Liver (tissue), 9 donors: ENCODE results near the gene OGFR. TPM values are rescaled to one million over a fixed set of nuclear protein-coding genes. Genes with fewer than 3 reads are reported as not detected.

ENCODE experiments used
- DNase-seq: peaks from one replicate; pipeline ENCODE4 v3.0.0-alpha.2; 2017; ENCODE audit warnings: low spot score
- H3K27ac ChIP-seq, 2 donors: one replicate each; pipeline ENCODE4 v1.7.0; 2013; ENCODE audit warnings: inconsistent platforms in 2 of 2, low read length in 2 of 2, control low read depth in 1 of 2, low read depth in 1 of 2, mild to moderate bottlenecking in 1 of 2
- H3K27me3 ChIP-seq, 4 donors: one replicate each; pipeline versions ENCODE4 v1.6.1 to v1.7.0; 2013; ENCODE audit warnings: low read length in 3 of 4, inconsistent platforms in 1 of 4, mild to moderate bottlenecking in 1 of 4, moderate library complexity in 1 of 4; ENCODE audit not compliant: control insufficient read depth in 4 of 4, insufficient read depth in 4 of 4
- H3K36me3 ChIP-seq, 4 donors: one replicate each; pipeline versions ENCODE4 v1.6.1 to v1.7.0; 2013; ENCODE audit warnings: low read length in 3 of 4, mild to moderate bottlenecking in 3 of 4, low read depth in 1 of 4, moderate library complexity in 1 of 4; ENCODE audit not compliant: control insufficient read depth in 4 of 4, insufficient read depth in 3 of 4
- H3K4me1 ChIP-seq, 4 donors: one replicate each; pipeline versions ENCODE4 v1.6.1 to v1.7.0; 2013; ENCODE audit warnings: low read length in 3 of 4, mild to moderate bottlenecking in 3 of 4, moderate library complexity in 1 of 4; ENCODE audit not compliant: control insufficient read depth in 4 of 4, insufficient read depth in 4 of 4
- H3K4me3 ChIP-seq, 3 donors: one replicate each; pipeline versions ENCODE4 v1.6.1 to v1.7.0; 2013; ENCODE audit warnings: low read length in 3 of 3, control low read depth in 1 of 3, low read depth in 1 of 3, mild to moderate bottlenecking in 1 of 3
- H3K9ac ChIP-seq, 2 donors: one replicate each; pipeline ENCODE4 v1.7.0; 2013; ENCODE audit warnings: low read length in 2 of 2, mild to moderate bottlenecking in 2 of 2, moderate library complexity in 2 of 2, control low read depth in 1 of 2, low read depth in 1 of 2
- H3K9me3 ChIP-seq, 4 donors: one replicate each; pipeline versions ENCODE4 v1.6.1 to v1.7.0; 2013; ENCODE audit warnings: low read length in 3 of 4; ENCODE audit not compliant: control insufficient read depth in 4 of 4
- ATF3 ChIP-seq: IDR thresholded peaks from 2 replicates; pipeline ENCODE4 v1.6.1; 2016; ENCODE audit warnings: antibody characterized with exemption
- EGR1 ChIP-seq, 2 donors: IDR thresholded peaks; 2 replicates each; pipeline ENCODE4 v1.6.1; 2016 to 2018; ENCODE audit warnings: antibody characterized with exemption in 2 of 2, low read depth in 2 of 2
- FOXA1 ChIP-seq: IDR thresholded peaks from 2 replicates; pipeline ENCODE4 v1.6.1; 2016; ENCODE audit warnings: antibody characterized with exemption
- FOXA2 ChIP-seq: IDR thresholded peaks from 2 replicates; pipeline ENCODE4 v1.6.1; 2016; ENCODE audit warnings: antibody characterized with exemption
- GABPA ChIP-seq, 2 donors: IDR thresholded peaks in 1 of 2; conservative IDR thresholded peaks in 1 of 2; 2 replicates each; pipeline ENCODE4 v1.6.1; 2016; ENCODE audit warnings: antibody characterized with exemption in 2 of 2, mild to moderate bottlenecking in 1 of 2, moderate library complexity in 1 of 2
- HNF4A ChIP-seq, 2 donors: conservative IDR thresholded peaks; 2 replicates each; pipeline ENCODE4 v1.6.1; 2016; ENCODE audit warnings: antibody characterized with exemption in 2 of 2, mild to moderate bottlenecking in 2 of 2
- HNF4G ChIP-seq: IDR thresholded peaks from 2 replicates; pipeline ENCODE4 v1.6.1; 2016; ENCODE audit warnings: antibody characterized with exemption
- JUND ChIP-seq, 2 donors: IDR thresholded peaks; 2 replicates each; pipeline ENCODE4 v1.6.1; 2016; ENCODE audit warnings: antibody characterized with exemption in 2 of 2
- NR2F2 ChIP-seq: IDR thresholded peaks from 2 replicates; pipeline ENCODE4 v1.6.1; 2016; ENCODE audit warnings: antibody characterized with exemption
- RAD21 ChIP-seq, 2 donors: IDR thresholded peaks; 2 replicates each; pipeline ENCODE4 v1.6.1; 2016; ENCODE audit warnings: antibody characterized with exemption in 2 of 2, mild to moderate bottlenecking in 2 of 2
- RXRA ChIP-seq, 2 donors: IDR thresholded peaks; 2 replicates each; pipeline ENCODE4 v1.6.1; 2017 to 2018; ENCODE audit warnings: antibody characterized with exemption in 2 of 2, mild to moderate bottlenecking in 1 of 2
- SP1 ChIP-seq: IDR thresholded peaks from 2 replicates; pipeline ENCODE4 v1.6.1; 2018; ENCODE audit warnings: antibody characterized with exemption, mild to moderate bottlenecking
- TAF1 ChIP-seq: conservative IDR thresholded peaks from 2 replicates; pipeline ENCODE4 v1.6.1; 2016; ENCODE audit warnings: antibody characterized with exemption, mild to moderate bottlenecking
- YY1 ChIP-seq: IDR thresholded peaks from 2 replicates; pipeline ENCODE4 v1.6.1; 2016; ENCODE audit warnings: antibody characterized with exemption, mild to moderate bottlenecking
- WGBS: extraction: QIAGEN DNeasy Blood & Tissue Kit; methylation state at CpG from one replicate; pipeline ENCODE4 v1.1.7; 2013; 5-methylcytosine and 5-hydroxymethylcytosine counted together
- polyA plus RNA-seq, 2 donors: library from polyadenylated mRNA; stranded (reverse) in 1 of 2; unstranded in 1 of 2; fragments of 200-250 nt in 1 of 2; fragments of >200 nt in 1 of 2; fragmentation: Nextera tagmentation in 1 of 2; extraction: Ambion mirVana in 1 of 2; gene quantifications; one replicate each; pipeline versions ENCODE4 v1.2.1 to v1.2.3, GENCODE V29; 2013 to 2015
- total RNA-seq, 2 donors: library from RNA; depleted of rRNA; stranded (reverse); fragments of >200 nt; gene quantifications; one replicate each; pipeline ENCODE4 v1.2.3, GENCODE V29; 2014
- TF ChIP-seq, protein P1 (sequence below): IDR thresholded peaks from 2 replicates; pipeline ENCODE4 v1.6.1; 2016; ENCODE audit warnings: antibody characterized with exemption, mild to moderate bottlenecking
- TF ChIP-seq, protein P2 (sequence below): IDR thresholded peaks from 2 replicates; pipeline ENCODE4 v1.6.1; 2016; ENCODE audit warnings: antibody characterized with exemption
- TF ChIP-seq, protein P3 (sequence below): IDR thresholded peaks from 2 replicates; pipeline ENCODE4 v1.6.1; 2016; ENCODE audit warnings: antibody characterized with exemption
- donor health status: healthy.
- donor health status: healthy.
- donor health status: healthy.
- donor health status: healthy.
- donor health status: healthy.

Gene OGFR
- total and polyA plus RNA-seq, 4 donors = 5.9 to 59.4 (median 29.4) TPM

GRCh38 chr20:62839261-62839660 is 34.6 kb downstream of the OGFR start:
- Histone ChIP-seq H3K27me3 (no peaks in the 10 kb centered on the region), H3K4me1 (peaks cover 0 to 15% (median 8%) of the 10 kb centered on the region in 4 donors), H3K36me3 (peaks cover 0 to 3% (median 0%) of the 10 kb centered on the region in 4 donors), H3K4me3 (no peak overlapping the region), H3K9me3 (no peaks in the 10 kb centered on the region), H3K27ac (no peak overlapping the region), H3K9ac (no peak overlapping the region)
- 90% methylated on average over 8 of the region's 8 CpGs for WGBS
- no peak for DNase-seq
- TF ChIP-seq, protein P1, sequence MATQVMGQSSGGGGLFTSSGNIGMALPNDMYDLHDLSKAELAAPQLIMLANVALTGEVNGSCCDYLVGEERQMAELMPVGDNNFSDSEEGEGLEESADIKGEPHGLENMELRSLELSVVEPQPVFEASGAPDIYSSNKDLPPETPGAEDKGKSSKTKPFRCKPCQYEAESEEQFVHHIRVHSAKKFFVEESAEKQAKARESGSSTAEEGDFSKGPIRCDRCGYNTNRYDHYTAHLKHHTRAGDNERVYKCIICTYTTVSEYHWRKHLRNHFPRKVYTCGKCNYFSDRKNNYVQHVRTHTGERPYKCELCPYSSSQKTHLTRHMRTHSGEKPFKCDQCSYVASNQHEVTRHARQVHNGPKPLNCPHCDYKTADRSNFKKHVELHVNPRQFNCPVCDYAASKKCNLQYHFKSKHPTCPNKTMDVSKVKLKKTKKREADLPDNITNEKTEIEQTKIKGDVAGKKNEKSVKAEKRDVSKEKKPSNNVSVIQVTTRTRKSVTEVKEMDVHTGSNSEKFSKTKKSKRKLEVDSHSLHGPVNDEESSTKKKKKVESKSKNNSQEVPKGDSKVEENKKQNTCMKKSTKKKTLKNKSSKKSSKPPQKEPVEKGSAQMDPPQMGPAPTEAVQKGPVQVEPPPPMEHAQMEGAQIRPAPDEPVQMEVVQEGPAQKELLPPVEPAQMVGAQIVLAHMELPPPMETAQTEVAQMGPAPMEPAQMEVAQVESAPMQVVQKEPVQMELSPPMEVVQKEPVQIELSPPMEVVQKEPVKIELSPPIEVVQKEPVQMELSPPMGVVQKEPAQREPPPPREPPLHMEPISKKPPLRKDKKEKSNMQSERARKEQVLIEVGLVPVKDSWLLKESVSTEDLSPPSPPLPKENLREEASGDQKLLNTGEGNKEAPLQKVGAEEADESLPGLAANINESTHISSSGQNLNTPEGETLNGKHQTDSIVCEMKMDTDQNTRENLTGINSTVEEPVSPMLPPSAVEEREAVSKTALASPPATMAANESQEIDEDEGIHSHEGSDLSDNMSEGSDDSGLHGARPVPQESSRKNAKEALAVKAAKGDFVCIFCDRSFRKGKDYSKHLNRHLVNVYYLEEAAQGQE = no peak
- TF ChIP-seq FOXA2 = no peak
- TF ChIP-seq GABPA (IDR thresholded peaks at IDR 0.05 in 1 of 2, conservative IDR thresholded peaks at IDR 0.05 in 1 of 2) = no peak
- TF ChIP-seq HNF4G = no peak
- TF ChIP-seq FOXA1 = no peak
- no peak for TF ChIP-seq RXRA (IDR thresholded peaks at IDR 0.05)
- no peak for TF ChIP-seq HNF4A (conservative IDR thresholded peaks at IDR 0.05)
- TF ChIP-seq YY1 = no peak
- TF ChIP-seq EGR1 (IDR thresholded peaks at IDR 0.05; ENCODE audit: low read depth in 2 of 2) = no peak
- TF ChIP-seq, protein P2, sequence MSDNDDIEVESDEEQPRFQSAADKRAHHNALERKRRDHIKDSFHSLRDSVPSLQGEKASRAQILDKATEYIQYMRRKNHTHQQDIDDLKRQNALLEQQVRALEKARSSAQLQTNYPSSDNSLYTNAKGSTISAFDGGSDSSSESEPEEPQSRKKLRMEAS = no peak
- TF ChIP-seq SP1 = no peak
- no peak for TF ChIP-seq ATF3
- TF ChIP-seq RAD21 (IDR thresholded peaks at IDR 0.05) = no peak
- no peak for TF ChIP-seq JUND (IDR thresholded peaks at IDR 0.05)
- TF ChIP-seq TAF1 = no peak
- TF ChIP-seq NR2F2 = no peak
- TF ChIP-seq, protein P3, sequence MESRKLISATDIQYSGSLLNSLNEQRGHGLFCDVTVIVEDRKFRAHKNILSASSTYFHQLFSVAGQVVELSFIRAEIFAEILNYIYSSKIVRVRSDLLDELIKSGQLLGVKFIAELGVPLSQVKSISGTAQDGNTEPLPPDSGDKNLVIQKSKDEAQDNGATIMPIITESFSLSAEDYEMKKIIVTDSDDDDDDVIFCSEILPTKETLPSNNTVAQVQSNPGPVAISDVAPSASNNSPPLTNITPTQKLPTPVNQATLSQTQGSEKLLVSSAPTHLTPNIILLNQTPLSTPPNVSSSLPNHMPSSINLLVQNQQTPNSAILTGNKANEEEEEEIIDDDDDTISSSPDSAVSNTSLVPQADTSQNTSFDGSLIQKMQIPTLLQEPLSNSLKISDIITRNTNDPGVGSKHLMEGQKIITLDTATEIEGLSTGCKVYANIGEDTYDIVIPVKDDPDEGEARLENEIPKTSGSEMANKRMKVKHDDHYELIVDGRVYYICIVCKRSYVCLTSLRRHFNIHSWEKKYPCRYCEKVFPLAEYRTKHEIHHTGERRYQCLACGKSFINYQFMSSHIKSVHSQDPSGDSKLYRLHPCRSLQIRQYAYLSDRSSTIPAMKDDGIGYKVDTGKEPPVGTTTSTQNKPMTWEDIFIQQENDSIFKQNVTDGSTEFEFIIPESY = no peak

DNA sequence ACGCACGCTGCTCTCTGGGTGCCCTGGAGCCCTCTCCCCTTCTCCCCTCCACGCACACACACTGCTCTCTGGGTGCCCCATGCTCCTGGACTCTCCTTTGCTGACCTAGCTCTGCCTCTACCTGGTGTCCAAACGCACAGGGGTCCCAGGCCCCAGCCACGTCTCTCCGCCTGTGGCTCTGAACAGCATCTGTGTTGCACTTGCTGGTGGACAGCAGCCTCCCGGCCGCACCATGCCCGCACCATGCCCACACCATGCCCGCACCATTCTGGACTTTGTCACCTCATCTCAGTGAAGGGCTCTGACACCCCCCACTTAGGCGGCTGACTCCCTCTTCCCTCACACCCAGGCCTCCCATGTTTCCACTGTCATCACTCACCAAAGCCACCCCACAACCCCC is 35.2 kb downstream of the OGFR start:
- H3K9me3 ChIP-seq = no peaks in the 10 kb centered on the region
- no peak for DNase-seq
- no peaks in the 10 kb centered on the region for H3K27me3 ChIP-seq
- TF ChIP-seq FOXA2 (no peak), YY1 (no peak), GABPA (IDR thresholded peaks at IDR 0.05 in 1 of 2, conservative IDR thresholded peaks at IDR 0.05 in 1 of 2) (no peak), TAF1 (no peak), JUND (IDR thresholded peaks at IDR 0.05) (no peak)
- H3K4me1 ChIP-seq = peaks cover 0 to 15% (median 8%) of the 10 kb centered on the region in 4 donors
- peaks cover 0 to 3% (median 0%) of the 10 kb centered on the region in 4 donors for H3K36me3 ChIP-seq
- WGBS = 90% methylated on average over 11 of the region's 11 CpGs
- no peak overlapping the region for H3K9ac ChIP-seq
- no peak overlapping the region for H3K27ac ChIP-seq
- no peak overlapping the region for H3K4me3 ChIP-seq
